WTC11 (cell line): ENCODE results near the gene FGF3. TPM values are rescaled to one million over a fixed set of nuclear protein-coding genes. Genes with fewer than 3 reads are reported as not detected.
A peak's percentile ranks its signal among the peaks of the same experiment; 100 is the strongest.

Source experiments
- ATAC-seq: fragments of 200-7000 bp; cut with Tn5 transposase; 2 replicates; pipeline ENCODE4 v1.10.0; 2021; ENCODE audit warnings: mild to moderate bottlenecking, moderate library complexity
- CTCF ChIA-PET: fragments of 300-600 bp; sonication (Branson Sonifier 250); formaldehyde crosslinking; loops from one replicate; lab custom pipeline; 2021; ENCODE audit warnings: antibody characterized with exemption; lab: Charles Lee
- POLR2A ChIA-PET: fragments of 350-600 bp; sonication (Branson Sonifier 250); formaldehyde crosslinking; loops from one replicate; lab custom pipeline; 2021; ENCODE audit warnings: antibody characterized with exemption; lab: Charles Lee
- DNase-seq: peaks from one replicate; pipeline ENCODE4 v3.0.0; 2021; ENCODE audit warnings: low spot score
- H3K27ac Mint-ChIP-seq: 2 replicates; pipeline ENCODE4 v1.8.0; 2021; ENCODE audit warnings: mixed read lengths
- H3K27me3 Mint-ChIP-seq: 2 replicates; pipeline ENCODE4 v1.8.0; 2021; ENCODE audit warnings: low read depth, mild to moderate bottlenecking, moderate library complexity, mixed read lengths
- H3K36me3 Mint-ChIP-seq: 2 replicates; pipeline ENCODE4 v1.8.0; 2021; ENCODE audit warnings: mixed read lengths
- H3K4me1 Mint-ChIP-seq: 2 replicates; pipeline ENCODE4 v1.8.0; 2022; ENCODE audit warnings: mixed read lengths
- H3K4me3 Mint-ChIP-seq: 2 replicates; pipeline ENCODE4 v1.8.0; 2021; ENCODE audit warnings: mild to moderate bottlenecking, moderate library complexity, mixed read lengths
- H3K9me3 Mint-ChIP-seq: 2 replicates; pipeline ENCODE4 v1.8.0; 2021; ENCODE audit warnings: mixed read lengths
- ATF1 ChIP-seq: sonication (generic); formaldehyde crosslinking; IDR thresholded peaks from 2 replicates; pipeline ENCODE4 v1.8.1; 2023; ENCODE audit warnings: mild to moderate bottlenecking, moderate library complexity, missing genetic modification reagents
- CBFB ChIP-seq: sonication (generic); formaldehyde crosslinking; IDR thresholded peaks from 2 replicates; pipeline ENCODE4 v1.8.1; 2022; ENCODE audit warnings: mild to moderate bottlenecking, low read depth, missing genetic modification reagents
- CREB1 ChIP-seq: sonication (generic); formaldehyde crosslinking; IDR thresholded peaks from 2 replicates; pipeline ENCODE4 v1.8.0; 2023; ENCODE audit warnings: mild to moderate bottlenecking, missing genetic modification reagents
- ETV6 ChIP-seq: sonication (generic); formaldehyde crosslinking; IDR thresholded peaks from 2 replicates; pipeline ENCODE4 v1.8.1; 2022; ENCODE audit warnings: mild to moderate bottlenecking, missing genetic modification reagents
- GABPB1 ChIP-seq: sonication (generic); formaldehyde crosslinking; IDR thresholded peaks from 2 replicates; pipeline ENCODE4 v1.8.1; 2023; ENCODE audit warnings: mild to moderate bottlenecking, missing genetic modification reagents
- SP1 ChIP-seq: sonication (generic); formaldehyde crosslinking; conservative IDR thresholded peaks from 2 replicates; pipeline ENCODE4 v1.8.1; 2022; ENCODE audit warnings: missing genetic modification reagents
- TP53 ChIP-seq: sonication (generic); formaldehyde crosslinking; IDR thresholded peaks from 2 replicates; pipeline ENCODE4 v1.8.1; 2023; ENCODE audit warnings: mild to moderate bottlenecking, missing genetic modification reagents
- ZNF121 ChIP-seq: sonication (generic); formaldehyde crosslinking; IDR thresholded peaks from 2 replicates; pipeline ENCODE4 v1.8.0; 2023; ENCODE audit warnings: missing genetic modification reagents
- ZNF232 ChIP-seq: sonication (generic); formaldehyde crosslinking; IDR thresholded peaks from 2 replicates; pipeline ENCODE4 v1.8.0; 2022; ENCODE audit warnings: mild to moderate bottlenecking, missing genetic modification reagents
- total RNA-seq: library from RNA; stranded (reverse); gene quantifications from 3 replicates; pipeline ENCODE4 v1.2.3, GENCODE V29; 2021
- TF ChIP-seq, protein P1 (sequence below): sonication (generic); formaldehyde crosslinking; IDR thresholded peaks from 2 replicates; pipeline ENCODE4 v1.8.1; 2023; ENCODE audit warnings: mild to moderate bottlenecking, missing genetic modification reagents
- TF ChIP-seq, protein P2 (sequence below): fragments of 200-600 bp; IDR thresholded peaks from 2 replicates; pipeline ENCODE4 v1.8.0; 2022; ENCODE audit warnings: antibody characterized with exemption
- TF ChIP-seq, protein P3 (sequence below): sonication (generic); formaldehyde crosslinking; IDR thresholded peaks from 2 replicates; pipeline ENCODE4 v1.8.0; 2022; ENCODE audit warnings: mild to moderate bottlenecking, missing genetic modification reagents
- TF ChIP-seq, protein P4 (sequence below): sonication (generic); formaldehyde crosslinking; conservative IDR thresholded peaks from 2 replicates; pipeline ENCODE4 v1.8.1; 2022; ENCODE audit warnings: mild to moderate bottlenecking, missing genetic modification reagents
- TF ChIP-seq, protein P5 (sequence below): fragments of 250-450 bp; sonication (Bioruptor Pico); IDR thresholded peaks from 2 replicates; pipeline ENCODE4 v1.8.0; 2021; ENCODE audit warnings: mild to moderate bottlenecking
- TF ChIP-seq, protein P6 (sequence below): sonication (generic); formaldehyde crosslinking; IDR thresholded peaks from 2 replicates; pipeline ENCODE4 v1.8.0; 2022; ENCODE audit warnings: missing genetic modification reagents

Gene FGF3
- total RNA-seq, 1 experiment from 2014 or later, result not detected

DNA sequence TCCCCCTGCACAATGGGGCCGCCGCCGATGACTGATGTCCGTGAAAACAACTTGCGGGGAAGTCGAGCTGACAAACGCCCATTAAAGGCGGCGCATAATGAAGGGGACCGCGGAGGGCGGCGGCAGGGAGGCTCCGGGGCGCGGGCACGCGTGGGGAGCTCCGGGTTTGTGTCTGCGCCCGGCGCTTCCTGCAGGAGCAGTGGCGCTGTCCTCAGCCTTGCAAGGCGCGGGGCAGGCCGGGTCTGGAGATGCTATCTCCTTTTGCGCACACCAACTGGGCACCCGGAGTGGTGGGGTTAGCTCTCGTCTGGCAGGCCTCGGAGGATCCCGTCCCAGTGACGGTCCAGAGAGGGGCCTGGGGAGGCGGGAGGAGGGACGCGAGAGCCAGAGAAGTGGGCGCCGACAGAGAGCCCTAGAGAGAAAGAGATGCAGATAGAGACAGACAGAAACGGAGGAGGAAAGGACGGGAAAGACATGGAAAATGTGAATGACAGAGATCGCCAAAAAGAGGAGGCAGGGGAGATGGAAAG is 390 bp upstream of the FGF3 start:
- DNase-seq (peak; percentile 42), ATAC-seq (peak; percentile 18)
- TF ChIP-seq ETV6 (CRISPR knock-in tag) (no peak), ZNF121 (CRISPR knock-in tag) (no peak), TP53 (CRISPR knock-in tag) (no peak), SP1 (CRISPR knock-in tag) (no peak), GABPB1 (CRISPR knock-in tag) (no peak), CREB1 (no peak), CBFB (CRISPR knock-in tag) (no peak)
- TF ChIP-seq, protein P1, sequence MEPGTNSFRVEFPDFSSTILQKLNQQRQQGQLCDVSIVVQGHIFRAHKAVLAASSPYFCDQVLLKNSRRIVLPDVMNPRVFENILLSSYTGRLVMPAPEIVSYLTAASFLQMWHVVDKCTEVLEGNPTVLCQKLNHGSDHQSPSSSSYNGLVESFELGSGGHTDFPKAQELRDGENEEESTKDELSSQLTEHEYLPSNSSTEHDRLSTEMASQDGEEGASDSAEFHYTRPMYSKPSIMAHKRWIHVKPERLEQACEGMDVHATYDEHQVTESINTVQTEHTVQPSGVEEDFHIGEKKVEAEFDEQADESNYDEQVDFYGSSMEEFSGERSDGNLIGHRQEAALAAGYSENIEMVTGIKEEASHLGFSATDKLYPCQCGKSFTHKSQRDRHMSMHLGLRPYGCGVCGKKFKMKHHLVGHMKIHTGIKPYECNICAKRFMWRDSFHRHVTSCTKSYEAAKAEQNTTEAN (CRISPR knock-in tag), result no peak
- TF ChIP-seq, protein P2, sequence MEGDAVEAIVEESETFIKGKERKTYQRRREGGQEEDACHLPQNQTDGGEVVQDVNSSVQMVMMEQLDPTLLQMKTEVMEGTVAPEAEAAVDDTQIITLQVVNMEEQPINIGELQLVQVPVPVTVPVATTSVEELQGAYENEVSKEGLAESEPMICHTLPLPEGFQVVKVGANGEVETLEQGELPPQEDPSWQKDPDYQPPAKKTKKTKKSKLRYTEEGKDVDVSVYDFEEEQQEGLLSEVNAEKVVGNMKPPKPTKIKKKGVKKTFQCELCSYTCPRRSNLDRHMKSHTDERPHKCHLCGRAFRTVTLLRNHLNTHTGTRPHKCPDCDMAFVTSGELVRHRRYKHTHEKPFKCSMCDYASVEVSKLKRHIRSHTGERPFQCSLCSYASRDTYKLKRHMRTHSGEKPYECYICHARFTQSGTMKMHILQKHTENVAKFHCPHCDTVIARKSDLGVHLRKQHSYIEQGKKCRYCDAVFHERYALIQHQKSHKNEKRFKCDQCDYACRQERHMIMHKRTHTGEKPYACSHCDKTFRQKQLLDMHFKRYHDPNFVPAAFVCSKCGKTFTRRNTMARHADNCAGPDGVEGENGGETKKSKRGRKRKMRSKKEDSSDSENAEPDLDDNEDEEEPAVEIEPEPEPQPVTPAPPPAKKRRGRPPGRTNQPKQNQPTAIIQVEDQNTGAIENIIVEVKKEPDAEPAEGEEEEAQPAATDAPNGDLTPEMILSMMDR, result no peak
- no peak overlapping the region for H3K27ac Mint-ChIP-seq
- POLR2A ChIA-PET, result no interaction called here
- no peaks in the 10 kb centered on the region for H3K36me3 Mint-ChIP-seq
- peak overlapping the region; percentile 29; the same call in 1 of the 2 replicates for H3K4me3 Mint-ChIP-seq
- H3K27me3 Mint-ChIP-seq, result peaks cover 87% of the 10 kb centered on the region
- peaks cover 7% of the 10 kb centered on the region; the same call in 1 of the 2 replicates for H3K4me1 Mint-ChIP-seq
- H3K9me3 Mint-ChIP-seq, result no peaks in the 10 kb centered on the region
- CTCF ChIA-PET, result interaction anchor here (0.6 to 1.4 kb wide), 5 partner anchors 13 to 115 kb away, joined by 3 to 5 read pairs (median 3); no protein-coding TSS in a partner anchor

DNA sequence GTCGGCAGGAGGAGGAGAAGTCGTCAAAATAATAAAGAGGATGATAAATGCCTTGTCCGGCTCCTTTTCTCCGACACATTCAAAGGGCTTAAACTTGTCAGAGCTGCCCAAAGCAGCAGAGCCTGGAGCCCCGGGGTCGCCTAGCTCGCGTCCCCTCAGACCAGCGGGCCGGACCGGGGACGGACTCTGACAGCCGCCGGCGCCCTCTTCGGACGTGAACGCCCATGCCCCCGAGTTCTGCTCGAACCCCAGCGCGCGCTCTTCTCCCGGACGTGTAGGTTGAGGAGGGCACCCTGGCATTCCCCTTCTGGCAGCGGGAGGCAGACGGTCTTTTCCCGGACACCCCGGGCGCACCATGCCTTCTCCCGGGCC is 999 bp downstream of the FGF3 start:
- ChIA-PET POLR2A (interaction anchor here (0.6 kb wide), 2 partner anchors 127 to 286 kb away, joined by 3 to 4 read pairs; no protein-coding TSS in a partner anchor), CTCF (interaction anchor here (0.6 to 1.3 kb wide), 8 partner anchors 8 to 113 kb away, joined by 3 to 5 read pairs (median 4); no protein-coding TSS in a partner anchor)
- ATAC-seq (peak; percentile 9; the same call in 1 of the 2 replicates), DNase-seq (peak; percentile 39)
- peaks cover 7% of the 10 kb centered on the region; the same call in 1 of the 2 replicates for H3K4me1 Mint-ChIP-seq
- H3K36me3 Mint-ChIP-seq, result no peaks in the 10 kb centered on the region
- peaks cover 95% of the 10 kb centered on the region for H3K27me3 Mint-ChIP-seq
- no peak overlapping the region for H3K27ac Mint-ChIP-seq
- H3K9me3 Mint-ChIP-seq, result no peaks in the 10 kb centered on the region
- peak overlapping the region; percentile 42 for H3K4me3 Mint-ChIP-seq
- TF ChIP-seq ZNF232 (CRISPR knock-in tag) (no peak), ATF1 (CRISPR knock-in tag) (no peak), TP53 (CRISPR knock-in tag) (no peak)
- TF ChIP-seq, protein P3, sequence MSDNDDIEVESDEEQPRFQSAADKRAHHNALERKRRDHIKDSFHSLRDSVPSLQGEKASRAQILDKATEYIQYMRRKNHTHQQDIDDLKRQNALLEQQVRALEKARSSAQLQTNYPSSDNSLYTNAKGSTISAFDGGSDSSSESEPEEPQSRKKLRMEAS (CRISPR knock-in tag), result no peak
- TF ChIP-seq, protein P4, sequence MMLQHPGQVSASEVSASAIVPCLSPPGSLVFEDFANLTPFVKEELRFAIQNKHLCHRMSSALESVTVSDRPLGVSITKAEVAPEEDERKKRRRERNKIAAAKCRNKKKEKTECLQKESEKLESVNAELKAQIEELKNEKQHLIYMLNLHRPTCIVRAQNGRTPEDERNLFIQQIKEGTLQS (CRISPR knock-in tag), result no peak
- TF ChIP-seq, protein P5, sequence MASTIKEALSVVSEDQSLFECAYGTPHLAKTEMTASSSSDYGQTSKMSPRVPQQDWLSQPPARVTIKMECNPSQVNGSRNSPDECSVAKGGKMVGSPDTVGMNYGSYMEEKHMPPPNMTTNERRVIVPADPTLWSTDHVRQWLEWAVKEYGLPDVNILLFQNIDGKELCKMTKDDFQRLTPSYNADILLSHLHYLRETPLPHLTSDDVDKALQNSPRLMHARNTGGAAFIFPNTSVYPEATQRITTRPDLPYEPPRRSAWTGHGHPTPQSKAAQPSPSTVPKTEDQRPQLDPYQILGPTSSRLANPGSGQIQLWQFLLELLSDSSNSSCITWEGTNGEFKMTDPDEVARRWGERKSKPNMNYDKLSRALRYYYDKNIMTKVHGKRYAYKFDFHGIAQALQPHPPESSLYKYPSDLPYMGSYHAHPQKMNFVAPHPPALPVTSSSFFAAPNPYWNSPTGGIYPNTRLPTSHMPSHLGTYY (CRISPR knock-in tag), result no peak
- TF ChIP-seq, protein P6, sequence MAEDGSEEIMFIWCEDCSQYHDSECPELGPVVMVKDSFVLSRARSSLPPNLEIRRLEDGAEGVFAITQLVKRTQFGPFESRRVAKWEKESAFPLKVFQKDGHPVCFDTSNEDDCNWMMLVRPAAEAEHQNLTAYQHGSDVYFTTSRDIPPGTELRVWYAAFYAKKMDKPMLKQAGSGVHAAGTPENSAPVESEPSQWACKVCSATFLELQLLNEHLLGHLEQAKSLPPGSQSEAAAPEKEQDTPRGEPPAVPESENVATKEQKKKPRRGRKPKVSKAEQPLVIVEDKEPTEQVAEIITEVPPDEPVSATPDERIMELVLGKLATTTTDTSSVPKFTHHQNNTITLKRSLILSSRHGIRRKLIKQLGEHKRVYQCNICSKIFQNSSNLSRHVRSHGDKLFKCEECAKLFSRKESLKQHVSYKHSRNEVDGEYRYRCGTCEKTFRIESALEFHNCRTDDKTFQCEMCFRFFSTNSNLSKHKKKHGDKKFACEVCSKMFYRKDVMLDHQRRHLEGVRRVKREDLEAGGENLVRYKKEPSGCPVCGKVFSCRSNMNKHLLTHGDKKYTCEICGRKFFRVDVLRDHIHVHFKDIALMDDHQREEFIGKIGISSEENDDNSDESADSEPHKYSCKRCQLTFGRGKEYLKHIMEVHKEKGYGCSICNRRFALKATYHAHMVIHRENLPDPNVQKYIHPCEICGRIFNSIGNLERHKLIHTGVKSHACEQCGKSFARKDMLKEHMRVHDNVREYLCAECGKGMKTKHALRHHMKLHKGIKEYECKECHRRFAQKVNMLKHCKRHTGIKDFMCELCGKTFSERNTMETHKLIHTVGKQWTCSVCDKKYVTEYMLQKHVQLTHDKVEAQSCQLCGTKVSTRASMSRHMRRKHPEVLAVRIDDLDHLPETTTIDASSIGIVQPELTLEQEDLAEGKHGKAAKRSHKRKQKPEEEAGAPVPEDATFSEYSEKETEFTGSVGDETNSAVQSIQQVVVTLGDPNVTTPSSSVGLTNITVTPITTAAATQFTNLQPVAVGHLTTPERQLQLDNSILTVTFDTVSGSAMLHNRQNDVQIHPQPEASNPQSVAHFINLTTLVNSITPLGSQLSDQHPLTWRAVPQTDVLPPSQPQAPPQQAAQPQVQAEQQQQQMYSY (CRISPR knock-in tag), result no peak
